ENCODE results near the gene DIP2B. TPM values are rescaled to one million over a fixed set of nuclear protein-coding genes. Genes with fewer than 3 reads are reported as not detected.
"Not testable (repeated sequence)": the region's sequence is repeated elsewhere in the genome, so short reads cannot be mapped to it uniquely, and the experiment has no call there.

The DIP2B gene
- total and polyA plus RNA-seq, 10 donors, result 5.6 to 96.4 (median 61.6) TPM

- WGBS, 5 donors, result 87 to 95% (median 90%) methylated on average over 4 of the region's 4 CpGs
These were observed 22.2 kb upstream of the DIP2B start for GRCh38 chr12:50482571-50482970.

DNA sequence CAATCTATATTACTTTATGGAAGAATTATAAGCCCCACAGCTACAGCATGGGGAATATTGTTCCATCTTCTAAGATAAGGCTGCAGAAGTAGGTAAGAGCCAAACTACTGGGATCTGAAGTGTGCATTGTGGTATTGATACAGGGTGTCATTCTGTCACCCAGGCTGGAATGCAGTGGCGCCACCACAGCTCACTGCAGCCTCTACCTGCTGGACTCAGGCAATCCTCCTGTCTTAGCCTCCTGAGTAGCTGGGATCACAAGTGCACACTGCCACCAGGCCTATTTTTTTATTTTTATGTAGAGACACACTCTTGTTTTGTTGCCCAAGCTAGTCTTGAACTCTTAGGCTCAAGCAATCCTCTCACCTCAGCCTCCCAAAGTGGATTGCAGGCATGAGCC lies 21.3 kb upstream of the DIP2B start:
- intact Hi-C loops (cut with DNase I; ENCODE audit: low total_unique reads), result no loop called here
- Histone ChIP-seq H3K4me1 (no peaks in the 10 kb centered on the region), H3K36me3 (peaks cover 0 to 11% (median 0%) of the 10 kb centered on the region in 6 donors), H3K27ac (no peak overlapping the region), H3K4me3 (no peak overlapping the region), H3K27me3 (replicated peaks in 1 of 7) (no peaks in the 10 kb centered on the region), H3K9me3 (no peaks in the 10 kb centered on the region)
- no peak for TF ChIP-seq POLR2A (IDR thresholded peaks at IDR 0.05)
- no peak for TF ChIP-seq CTCF (IDR thresholded peaks at IDR 0.05 in 8 of 11, conservative IDR thresholded peaks at IDR 0.05 in 3 of 11)
- TF ChIP-seq POLR2AphosphoS5 (IDR thresholded peaks at IDR 0.05), result no peak
- DNase-seq, result no peak
- 96 to 100% (median 100%) methylated on average over 1 of the region's 1 CpG for WGBS, 5 donors

More at GRCh38 chr12:50482571-50482970, 22.2 kb upstream of the DIP2B start:
- intact Hi-C loops (cut with DNase I; ENCODE audit: low total_unique reads), result no loop called here
- Histone ChIP-seq H3K27me3 (replicated peaks in 1 of 7) (no peaks in the 10 kb centered on the region), H3K9me3 (no peaks in the 10 kb centered on the region), H3K4me3 (no peak overlapping the region), H3K4me1 (no peaks in the 10 kb centered on the region), H3K36me3 (peaks cover 0 to 20% (median 0%) of the 10 kb centered on the region in 6 donors), H3K27ac (no peak overlapping the region)
- TF ChIP-seq POLR2A (IDR thresholded peaks at IDR 0.05) (no peak), POLR2AphosphoS5 (IDR thresholded peaks at IDR 0.05) (no peak), CTCF (IDR thresholded peaks at IDR 0.05 in 8 of 11, conservative IDR thresholded peaks at IDR 0.05 in 3 of 11) (no peak)
- no peak for DNase-seq

DNA sequence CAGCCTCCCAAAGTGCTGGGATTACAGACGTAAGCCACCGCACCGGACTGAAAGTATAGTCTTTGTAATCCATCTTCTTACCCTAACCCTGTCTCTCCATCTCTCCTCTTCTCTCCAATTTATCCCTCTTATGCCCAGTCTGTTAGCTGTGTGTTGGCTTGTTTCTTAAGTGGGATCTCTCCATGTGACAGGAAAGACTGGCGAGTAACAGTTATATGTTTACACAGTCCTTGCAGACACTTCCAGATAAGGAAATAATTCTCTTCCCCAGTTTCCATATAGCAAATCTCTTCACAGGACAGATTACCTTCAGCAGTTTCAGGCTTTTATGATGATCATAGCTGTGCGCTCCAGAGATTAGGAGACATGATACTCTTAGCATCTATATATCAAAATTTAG lies 16.0 kb upstream of the DIP2B start:
- H3K36me3 ChIP-seq, result no peaks in the 10 kb centered on the region
- 82 to 91% (median 88%) methylated on average over 5 of the region's 5 CpGs for WGBS, 5 donors
- H3K27me3 ChIP-seq (replicated peaks in 1 of 7), result no peaks in the 10 kb centered on the region
- intact Hi-C loops (cut with DNase I; ENCODE audit: low total_unique reads), result no loop called here
- peaks cover 0 to 38% (median 32%) of the 10 kb centered on the region in 8 donors for H3K9me3 ChIP-seq
- DNase-seq, result no peak
- H3K27ac ChIP-seq, result no peak overlapping the region
- TF ChIP-seq POLR2A (IDR thresholded peaks at IDR 0.05) (no peak), POLR2AphosphoS5 (IDR thresholded peaks at IDR 0.05) (no peak), CTCF (IDR thresholded peaks at IDR 0.05 in 8 of 11, conservative IDR thresholded peaks at IDR 0.05 in 3 of 11) (no peak)
- no peak overlapping the region for H3K4me3 ChIP-seq
- H3K4me1 ChIP-seq, result no peaks in the 10 kb centered on the region

- 89 to 96% (median 95%) methylated on average over 11 of the region's 11 CpGs for WGBS, 5 donors
- peaks cover 16 to 78% (median 74%) of the 10 kb centered on the region in 8 donors for H3K9me3 ChIP-seq
- H3K27me3 ChIP-seq (replicated peaks in 1 of 7); H3K27ac ChIP-seq; H3K36me3 ChIP-seq; DNase-seq; intact Hi-C loops (cut with DNase I; ENCODE audit: low total_unique reads); H3K4me1 ChIP-seq; H3K4me3 ChIP-seq: not testable (repeated sequence)
These were observed 6.7 kb upstream of the DIP2B start for GRCh38 chr12:50498119-50498518.

Measured in spleen (tissue), 11 donors.